Thyroid gland (tissue), 4 donors: ENCODE data around the gene IKZF1.

Experiments used
- POLR2A ChIP-seq, 2 donors: fragments of 450-650 bp; IDR thresholded peaks; one replicate each; pipeline ENCODE4 v1.6.1; 2017; ENCODE audit warnings: antibody characterized with exemption in 2 of 2, mild to moderate bottlenecking in 2 of 2, moderate library complexity in 1 of 2
- TF ChIP-seq, protein P1 (sequence below), 6 experiments: fragments of 200-600 bp in 3 of 6; fragments of 450-650 bp in 3 of 6; sonication (generic) in 3 of 6; IDR thresholded peaks; one replicate each; pipeline ENCODE4 v1.5.1; 2016 to 2019; ENCODE audit warnings: antibody characterized with exemption in 6 of 6, mild to moderate bottlenecking in 2 of 6, inconsistent platforms in 1 of 6, moderate library complexity in 1 of 6

DNA sequence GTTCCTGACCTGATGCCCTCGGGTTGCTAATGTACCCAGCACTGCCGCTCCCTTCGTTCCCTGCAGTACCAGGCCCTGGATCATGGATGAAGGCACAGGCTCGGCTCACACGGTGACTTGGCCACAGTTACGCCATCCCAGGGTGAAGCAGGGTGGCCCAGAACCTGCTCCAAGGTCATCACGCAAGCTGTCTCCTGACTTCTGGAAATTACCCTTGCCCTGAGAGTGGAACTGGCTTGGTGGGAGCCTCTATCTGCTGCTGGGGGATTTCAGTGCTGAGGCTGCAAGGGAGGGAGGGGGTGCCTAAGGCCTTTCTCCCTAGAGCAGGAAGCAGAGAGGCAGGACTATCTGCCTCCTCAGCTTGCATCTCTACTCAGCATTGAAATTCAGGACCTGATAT, 109.0 kb downstream of the IKZF1 start:
- TF ChIP-seq, protein P1, sequence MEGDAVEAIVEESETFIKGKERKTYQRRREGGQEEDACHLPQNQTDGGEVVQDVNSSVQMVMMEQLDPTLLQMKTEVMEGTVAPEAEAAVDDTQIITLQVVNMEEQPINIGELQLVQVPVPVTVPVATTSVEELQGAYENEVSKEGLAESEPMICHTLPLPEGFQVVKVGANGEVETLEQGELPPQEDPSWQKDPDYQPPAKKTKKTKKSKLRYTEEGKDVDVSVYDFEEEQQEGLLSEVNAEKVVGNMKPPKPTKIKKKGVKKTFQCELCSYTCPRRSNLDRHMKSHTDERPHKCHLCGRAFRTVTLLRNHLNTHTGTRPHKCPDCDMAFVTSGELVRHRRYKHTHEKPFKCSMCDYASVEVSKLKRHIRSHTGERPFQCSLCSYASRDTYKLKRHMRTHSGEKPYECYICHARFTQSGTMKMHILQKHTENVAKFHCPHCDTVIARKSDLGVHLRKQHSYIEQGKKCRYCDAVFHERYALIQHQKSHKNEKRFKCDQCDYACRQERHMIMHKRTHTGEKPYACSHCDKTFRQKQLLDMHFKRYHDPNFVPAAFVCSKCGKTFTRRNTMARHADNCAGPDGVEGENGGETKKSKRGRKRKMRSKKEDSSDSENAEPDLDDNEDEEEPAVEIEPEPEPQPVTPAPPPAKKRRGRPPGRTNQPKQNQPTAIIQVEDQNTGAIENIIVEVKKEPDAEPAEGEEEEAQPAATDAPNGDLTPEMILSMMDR (IDR thresholded peaks at IDR 0.05) = no peak
- TF ChIP-seq POLR2A (IDR thresholded peaks at IDR 0.05) = no peak
